ENCODE results near the gene DGKI.

DNA sequence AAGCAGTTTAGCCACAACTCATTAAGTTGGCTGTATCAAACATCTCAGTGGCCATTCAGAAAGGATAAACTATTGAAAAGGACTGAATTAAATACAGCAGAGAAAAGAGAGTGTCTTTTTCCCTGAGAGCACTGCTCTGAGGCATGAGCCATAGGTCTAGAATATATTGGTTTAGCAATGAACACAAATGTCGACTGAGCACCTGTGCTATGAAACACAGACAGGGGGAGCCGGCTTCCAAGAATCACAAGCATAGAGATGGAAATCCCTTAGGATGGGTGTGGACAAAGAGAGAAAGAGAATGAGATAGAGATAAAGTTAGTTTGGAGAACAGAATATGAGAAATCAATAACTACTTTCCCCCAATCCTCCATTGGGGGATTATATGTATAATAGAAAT, 54.8 kb downstream of the DGKI start:
- TF ChIP-seq, protein P1, sequence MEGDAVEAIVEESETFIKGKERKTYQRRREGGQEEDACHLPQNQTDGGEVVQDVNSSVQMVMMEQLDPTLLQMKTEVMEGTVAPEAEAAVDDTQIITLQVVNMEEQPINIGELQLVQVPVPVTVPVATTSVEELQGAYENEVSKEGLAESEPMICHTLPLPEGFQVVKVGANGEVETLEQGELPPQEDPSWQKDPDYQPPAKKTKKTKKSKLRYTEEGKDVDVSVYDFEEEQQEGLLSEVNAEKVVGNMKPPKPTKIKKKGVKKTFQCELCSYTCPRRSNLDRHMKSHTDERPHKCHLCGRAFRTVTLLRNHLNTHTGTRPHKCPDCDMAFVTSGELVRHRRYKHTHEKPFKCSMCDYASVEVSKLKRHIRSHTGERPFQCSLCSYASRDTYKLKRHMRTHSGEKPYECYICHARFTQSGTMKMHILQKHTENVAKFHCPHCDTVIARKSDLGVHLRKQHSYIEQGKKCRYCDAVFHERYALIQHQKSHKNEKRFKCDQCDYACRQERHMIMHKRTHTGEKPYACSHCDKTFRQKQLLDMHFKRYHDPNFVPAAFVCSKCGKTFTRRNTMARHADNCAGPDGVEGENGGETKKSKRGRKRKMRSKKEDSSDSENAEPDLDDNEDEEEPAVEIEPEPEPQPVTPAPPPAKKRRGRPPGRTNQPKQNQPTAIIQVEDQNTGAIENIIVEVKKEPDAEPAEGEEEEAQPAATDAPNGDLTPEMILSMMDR (conservative IDR thresholded peaks at IDR 0.05; ENCODE audit: low read depth, low read length): no peak
- TF ChIP-seq EZH2 (IDR thresholded peaks at IDR 0.05; ENCODE audit: borderline replicate concordance, low read depth, low read length, poor library complexity, severe bottlenecking): no peak
